GM23338 (cell line): ENCODE results near the gene STN1. TPM values are rescaled to one million over a fixed set of nuclear protein-coding genes. Genes with fewer than 3 reads are reported as not detected.

Source experiments
- ATAC-seq: fragments of 200-7000 bp; cut with Tn5 transposase; 3 replicates; pipeline ENCODE4 v1.9.1; 2020
- DNase-seq: peaks from one replicate; pipeline ENCODE4 v3.0.0-alpha.2; 2015; ENCODE audit warnings: low spot score
- H2AFZ ChIP-seq: fragments of 200-600 bp; sonication (generic); 2 replicates; pipeline ENCODE4 v1.8.0; 2016; ENCODE audit warnings: antibody characterized with exemption, mild to moderate bottlenecking, moderate library complexity
- H3F3A ChIP-seq: fragments of 200-600 bp; sonication (generic); replicated peaks from 2 replicates; pipeline ENCODE4 v1.8.0; 2017; ENCODE audit warnings: antibody characterized with exemption, mixed run types, low read depth
- H3K27ac ChIP-seq: fragments of 200-600 bp; sonication (generic); 2 replicates; pipeline ENCODE4 v1.6.1; 2016; ENCODE audit warnings: low read depth
- H3K27me3 ChIP-seq: fragments of 200-600 bp; sonication (generic); 2 replicates; pipeline ENCODE4 v1.8.0; 2016; ENCODE audit warnings: mild to moderate bottlenecking, mixed run types, moderate library complexity; ENCODE audit not compliant: insufficient read depth
- H3K36me3 ChIP-seq: fragments of 200-600 bp; sonication (generic); 2 replicates; pipeline ENCODE4 v1.8.0; 2016; ENCODE audit warnings: mild to moderate bottlenecking; ENCODE audit not compliant: insufficient read depth
- H3K4me1 ChIP-seq: fragments of 200-600 bp; sonication (generic); 2 replicates; pipeline ENCODE4 v1.8.0; 2016; ENCODE audit warnings: mild to moderate bottlenecking, moderate library complexity; ENCODE audit not compliant: insufficient read depth
- H3K4me2 ChIP-seq: fragments of 200-600 bp; sonication (generic); 2 replicates; pipeline ENCODE4 v1.7.1; 2017; ENCODE audit warnings: mixed run types
- H3K4me3 ChIP-seq: fragments of 200-600 bp; sonication (generic); 2 replicates; pipeline ENCODE4 v1.6.1; 2016; ENCODE audit warnings: mixed run types
- H3K79me2 ChIP-seq: fragments of 200-600 bp; sonication (generic); replicated peaks from 2 replicates; pipeline ENCODE4 v1.8.0; 2017; ENCODE audit warnings: mild to moderate bottlenecking; ENCODE audit not compliant: insufficient read depth
- H3K9me2 ChIP-seq: fragments of 200-600 bp; sonication (generic); 2 replicates; pipeline ENCODE4 v1.8.0; 2017; ENCODE audit not compliant: insufficient read depth
- H4K20me1 ChIP-seq: fragments of 200-600 bp; sonication (generic); replicated peaks from 2 replicates; pipeline ENCODE4 v1.8.0; 2017; ENCODE audit warnings: mild to moderate bottlenecking; ENCODE audit not compliant: insufficient read depth
- H3K27ac Mint-ChIP-seq: 2 replicates; pipeline ENCODE4 v1.8.0; 2020; ENCODE audit warnings: inconsistent platforms, mild to moderate bottlenecking, moderate library complexity, mixed read lengths
- H3K27me3 Mint-ChIP-seq: 3 replicates; pipeline ENCODE4 v1.8.0; 2022; ENCODE audit warnings: low read depth, mild to moderate bottlenecking, moderate library complexity, mixed read lengths, inconsistent platforms; ENCODE audit not compliant: insufficient read depth, poor library complexity
- H3K36me3 Mint-ChIP-seq: 3 replicates; pipeline ENCODE4 v1.8.0; 2021; ENCODE audit warnings: low read depth, mild to moderate bottlenecking, inconsistent platforms, moderate library complexity, mixed read lengths
- H3K4me1 Mint-ChIP-seq: 3 replicates; pipeline ENCODE4 v1.8.0; 2020; ENCODE audit warnings: mild to moderate bottlenecking, inconsistent platforms, mixed read lengths
- H3K4me3 Mint-ChIP-seq: 3 replicates; pipeline ENCODE4 v1.8.0; 2021; ENCODE audit warnings: moderate library complexity, mild to moderate bottlenecking, inconsistent platforms, mixed read lengths
- H3K9me3 Mint-ChIP-seq: 3 replicates; pipeline ENCODE4 v1.8.0; 2020; ENCODE audit warnings: moderate library complexity, mild to moderate bottlenecking, inconsistent platforms, mixed read lengths
- CREB1 ChIP-seq: fragments of 250-450 bp; sonication (Bioruptor Pico); IDR thresholded peaks from 2 replicates; pipeline ENCODE4 v1.5.0; 2020; ENCODE audit warnings: low read depth, mild to moderate bottlenecking, moderate library complexity
- ETS1 ChIP-seq: IDR thresholded peaks from 2 replicates; pipeline ENCODE4 v1.6.1; 2016; ENCODE audit warnings: antibody characterized with exemption
- EZH2 ChIP-seq: fragments of 200-600 bp; sonication (generic); IDR thresholded peaks from one replicate; pipeline ENCODE4 v1.8.0; 2017; ENCODE audit warnings: antibody characterized with exemption, mild to moderate bottlenecking, low read depth; ENCODE audit not compliant: unreplicated experiment
- EZH2phosphoT487 ChIP-seq: fragments of 200-600 bp; sonication (generic); IDR thresholded peaks from one replicate; pipeline ENCODE4 v1.8.1; 2018; ENCODE audit warnings: antibody characterized with exemption; ENCODE audit not compliant: unreplicated experiment
- JUNB ChIP-seq: IDR thresholded peaks from one replicate; pipeline ENCODE4 v1.6.1; 2016; ENCODE audit warnings: antibody characterized with exemption; ENCODE audit not compliant: unreplicated experiment
- NANOG ChIP-seq: IDR thresholded peaks from 2 replicates; pipeline ENCODE4 v1.6.1; 2016; ENCODE audit warnings: antibody characterized with exemption, borderline replicate concordance
- STAT1 ChIP-seq: IDR thresholded peaks from one replicate; pipeline ENCODE4 v1.6.1; 2016; ENCODE audit warnings: antibody characterized with exemption; ENCODE audit not compliant: unreplicated experiment
- ZNF114 ChIP-seq: fragments of 250-450 bp; sonication (Bioruptor Pico); IDR thresholded peaks from 2 replicates; pipeline ENCODE4 v1.5.0; 2020; ENCODE audit warnings: mild to moderate bottlenecking, moderate library complexity
- ZNF462 ChIP-seq: fragments of 250-450 bp; sonication (Bioruptor Pico); IDR thresholded peaks from 2 replicates; pipeline ENCODE4 v1.5.0; 2020; ENCODE audit warnings: mild to moderate bottlenecking, moderate library complexity
- polyA plus RNA-seq: library from polyadenylated mRNA; unstranded; fragments of >200 nt; fragmentation: Nextera tagmentation; extraction: Ambion mirVana; gene quantifications from 2 replicates; pipeline ENCODE4 v1.2.1, GENCODE V29; 2016
- total RNA-seq: library from RNA; depleted of rRNA; stranded (reverse); fragments of >200 nt; shearing (Covaris generic); gene quantifications from 2 replicates; pipeline ENCODE4 v1.2.3, GENCODE V29; 2014

Gene STN1
- total and polyA plus RNA-seq, 2 experiments from 2014 or later: 7.2 to 11.3 TPM

GRCh38 chr10:103856797-103857170 is 61.2 kb downstream of the STN1 start (continued):
- TF ChIP-seq ZNF462 (CRISPR knock-in tag): no peak
- no peak for TF ChIP-seq EZH2
- TF ChIP-seq EZH2phosphoT487: no peak
- no peak for TF ChIP-seq STAT1
- TF ChIP-seq NANOG: no peak
- no peak for TF ChIP-seq JUNB
- no peak for TF ChIP-seq CREB1 (CRISPR knock-in tag)

DNA sequence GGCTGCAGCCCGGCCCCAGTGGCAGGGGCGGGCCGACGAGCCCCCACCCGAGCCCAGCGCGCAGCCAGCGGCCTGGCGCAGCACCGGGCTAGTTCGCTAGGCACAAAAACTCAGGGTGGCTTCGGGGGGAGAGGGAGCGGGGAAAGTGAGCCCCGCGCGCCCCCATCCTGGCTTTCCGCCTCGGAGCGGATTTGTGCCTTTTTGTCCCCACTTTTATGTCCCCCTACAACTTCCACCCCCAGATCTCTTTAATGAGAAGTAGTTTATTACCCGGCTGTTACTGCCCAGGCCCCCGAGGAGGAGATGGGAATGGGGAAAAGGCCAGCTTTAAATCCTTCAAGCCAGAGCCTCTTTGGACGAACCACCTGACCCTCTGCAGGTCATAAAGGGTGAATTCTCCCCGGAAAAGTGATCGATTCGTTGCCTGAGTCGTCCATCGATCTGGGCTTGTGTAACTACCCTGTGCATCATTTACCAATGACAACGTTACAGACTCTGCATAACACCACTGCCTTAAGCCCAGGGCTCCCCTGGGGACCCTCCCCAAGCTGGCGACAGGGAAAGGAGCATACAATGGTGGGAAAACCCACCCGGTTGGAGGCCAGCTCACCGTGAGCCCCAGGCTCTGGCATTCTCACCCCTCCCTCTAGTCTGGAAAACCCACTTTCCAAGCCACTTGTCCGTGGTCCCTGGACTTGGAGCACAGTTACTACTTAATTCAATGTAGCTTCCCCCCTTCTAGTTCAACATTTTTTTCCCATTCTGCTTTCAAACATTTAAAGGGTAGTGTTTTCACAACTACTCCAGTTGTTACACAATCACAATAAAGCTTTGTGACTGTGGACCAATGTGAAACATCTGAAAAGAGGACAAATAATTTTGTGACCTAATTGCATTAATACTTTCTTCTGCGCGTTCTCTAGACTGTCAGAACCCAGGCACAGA is 61.9 kb downstream of the STN1 start:
- no peak overlapping the region for H3K27ac ChIP-seq
- TF ChIP-seq ETS1: no peak
- no peak for TF ChIP-seq ZNF114

More for the DNA sequence above, 61.9 kb downstream of the STN1 start:
- Histone ChIP-seq H3K4me2 (peak overlapping the region; percentile 98), H2AFZ (peak overlapping the region; percentile 98), H3K27me3 (peaks cover 47% of the 10 kb centered on the region), H4K20me1 (peaks cover 9% of the 10 kb centered on the region; the same call in 1 of the 2 replicates), H3K79me2 (no peaks in the 10 kb centered on the region), H3K36me3 (no peaks in the 10 kb centered on the region), H3F3A (no peaks in the 10 kb centered on the region; the same call in 1 of the 2 replicates), H3K4me3 (peak overlapping the region; percentile 92), H3K9me2 (no peaks in the 10 kb centered on the region), H3K4me1 (peaks cover 13% of the 10 kb centered on the region)
- peak; percentile 40 for DNase-seq
- Mint-ChIP-seq H3K9me3 (no peaks in the 10 kb centered on the region), H3K27me3 (peaks cover 36% of the 10 kb centered on the region), H3K4me1 (peaks cover 18% of the 10 kb centered on the region), H3K27ac (no peak overlapping the region), H3K36me3 (no peaks in the 10 kb centered on the region; the same call in 2 of the 3 replicates), H3K4me3 (peak overlapping the region; percentile 84)
- peak; percentile 14 for ATAC-seq
